ENCODE measurements around the gene HOXA3. TPM values are rescaled to one million over a fixed set of nuclear protein-coding genes. Genes with fewer than 3 reads are reported as not detected.

The HOXA3 gene
- total RNA-seq, 1 experiment from 2014 or later: 4.5 TPM

DNA sequence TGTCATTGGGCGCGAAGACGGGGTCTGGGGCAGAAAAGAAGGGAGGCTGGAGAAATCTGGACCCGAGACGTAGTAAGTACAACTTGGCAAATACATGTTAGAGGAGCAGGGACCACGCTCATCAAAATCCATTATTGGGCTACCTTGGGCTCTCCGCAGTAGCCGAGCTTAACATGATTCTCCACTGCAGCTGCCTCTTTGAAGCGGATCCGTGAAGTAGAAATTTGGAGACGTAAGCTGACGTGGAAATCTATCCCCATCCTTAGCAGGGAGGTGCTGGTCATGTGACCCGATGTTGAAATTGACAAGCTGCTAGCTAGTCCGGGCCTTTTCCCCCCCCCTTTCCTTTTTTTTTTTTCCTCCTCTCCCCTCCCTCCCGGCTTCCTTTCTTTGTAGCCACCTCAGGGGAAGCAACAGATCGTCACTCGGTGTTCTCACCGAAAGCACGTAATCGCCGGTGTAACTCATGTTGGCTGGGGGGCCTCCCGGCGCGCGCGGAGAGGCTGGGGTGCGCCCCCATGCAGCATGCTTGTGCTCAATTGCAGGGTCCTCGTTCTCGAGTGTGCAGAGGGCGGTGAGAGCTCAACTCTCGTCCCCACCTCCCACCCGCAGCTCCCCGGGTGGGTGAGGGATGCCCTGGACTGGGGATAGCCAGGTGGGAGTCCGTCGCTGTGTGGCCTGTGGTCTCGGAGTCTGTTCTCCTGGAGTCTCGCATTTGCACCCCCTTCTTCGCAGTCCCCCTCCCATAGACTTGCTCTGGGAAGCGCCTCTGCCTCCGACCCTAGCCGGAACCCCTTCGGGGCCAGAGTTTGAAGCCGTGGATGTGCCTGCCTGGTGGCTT is 32.9 kb upstream of the HOXA3 start, which contains the start of gene HOXA11:
Gene HOXA11, minus strand, starts transcription at position 220 of the 841 bp plus-strand sequence. Its CDS starts 88 bp downstream, at position 132.
- ChIA-PET POLR2A (ENCODE audit: unreplicated experiment) (interaction anchor here (0.5 to 1.1 kb wide), 13 partner anchors 8 to 1222 kb away, joined by 3 to 12 read pairs (median 4); no protein-coding TSS in a partner anchor), CTCF (interaction anchor here (0.6 to 0.7 kb wide), 4 partner anchors 19 to 74 kb away, joined by 3 to 4 read pairs (median 3); no protein-coding TSS in a partner anchor)
- Histone ChIP-seq H3K4me3 (ENCODE audit: low read length) (peak within 1 kb of the TSS; percentile 91), H3F3A (ENCODE audit: low read length, unreplicated experiment) (no peaks in the 10 kb centered on the region), H3K9me3 (ENCODE audit: low read length) (no peaks in the 10 kb centered on the region), H3K27me3 (ENCODE audit: low read length) (no peaks in the 10 kb centered on the region), H3K27ac (ENCODE audit: low read length) (peak within 1 kb of the TSS; percentile 97), H3K4me2 (ENCODE audit: low read length) (peak within 1 kb of the TSS; percentile 99), H3K4me1 (ENCODE audit: insufficient read depth, low read length) (peaks cover 51% of the 10 kb centered on the region), H3K79me2 (ENCODE audit: low read length) (peaks cover 100% of the 10 kb centered on the region), H3K9me2 (replicated peaks; ENCODE audit: low read length) (no peaks in the 10 kb centered on the region), H2AFZ (ENCODE audit: low read length) (no peak within 1 kb of the TSS), H4K20me1 (ENCODE audit: low read length) (no peaks in the 10 kb centered on the region), H3K9ac (ENCODE audit: low read length) (peak within 1 kb of the TSS; percentile 97), H3K36me3 (ENCODE audit: low read depth, low read length) (no peaks in the 10 kb centered on the region)
- TSS peak; percentile 55 for BruUV-seq (replicated peaks)
- intact Hi-C loops (cut with micrococcal nuclease): no loop called here
- peak; percentile 11 for ATAC-seq
- DNase-seq: peak; percentile 95
- TF ChIP-seq EZH2 (IDR thresholded peaks at IDR 0.05; ENCODE audit: low read length, unreplicated experiment) (no peak), EZH2phosphoT487 (IDR thresholded peaks at IDR 0.05; ENCODE audit: borderline replicate concordance, low read length) (no peak), CTCF (conservative IDR thresholded peaks at IDR 0.05; ENCODE audit: low read depth, low read length) (no peak)

- Histone ChIP-seq H3F3A (ENCODE audit: low read length, unreplicated experiment) (no peaks in the 10 kb centered on the region), H3K4me1 (ENCODE audit: insufficient read depth, low read length) (peaks cover 44% of the 10 kb centered on the region), H3K27me3 (ENCODE audit: low read length) (no peaks in the 10 kb centered on the region), H2AFZ (ENCODE audit: low read length) (no peak overlapping the region), H3K36me3 (ENCODE audit: low read depth, low read length) (no peaks in the 10 kb centered on the region), H4K20me1 (ENCODE audit: low read length) (no peaks in the 10 kb centered on the region), H3K4me3 (ENCODE audit: low read length) (peak overlapping the region; percentile 91), H3K9me3 (ENCODE audit: low read length) (no peaks in the 10 kb centered on the region), H3K79me2 (ENCODE audit: low read length) (peaks cover 99% of the 10 kb centered on the region), H3K9me2 (replicated peaks; ENCODE audit: low read length) (no peaks in the 10 kb centered on the region), H3K9ac (ENCODE audit: low read length) (peak overlapping the region; percentile 97), H3K27ac (ENCODE audit: low read length) (peak overlapping the region; percentile 97), H3K4me2 (ENCODE audit: low read length) (peak overlapping the region; percentile 99)
- TF ChIP-seq EZH2 (IDR thresholded peaks at IDR 0.05; ENCODE audit: low read length, unreplicated experiment) (no peak), EZH2phosphoT487 (IDR thresholded peaks at IDR 0.05; ENCODE audit: borderline replicate concordance, low read length) (no peak), CTCF (conservative IDR thresholded peaks at IDR 0.05; ENCODE audit: low read depth, low read length) (no peak)
- POLR2A ChIA-PET (ENCODE audit: unreplicated experiment): interaction anchor here (0.5 to 1.1 kb wide), 11 partner anchors 8 to 1223 kb away, joined by 3 to 12 read pairs (median 4); no protein-coding TSS in a partner anchor
- CTCF ChIA-PET: interaction anchor here (0.6 to 0.7 kb wide), 3 partner anchors 19 to 34 kb away, joined by 3 to 4 read pairs (median 3); no protein-coding TSS in a partner anchor
- intact Hi-C loops (cut with micrococcal nuclease): no loop called here
- DNase-seq (peak; percentile 50), ATAC-seq (peak; percentile 1)
- TSS peak; percentile 46 for BruUV-seq (replicated peaks)
These were observed 32.1 kb upstream of the HOXA3 start for GRCh38 chr7:27184337-27185012.

Measured in PC-3 (cell line).